NCI-H2171 treated with DMSO at 0.1 percent for 48 hours (cell line): ENCODE measurements around the gene APMAP.

ENCODE experiments used
- DNase-seq: peaks from one replicate; lab custom pipeline; 2025; lab: John Stamatoyannopoulos, UW

APMAP gene

GRCh38 chr20:24965065-24965919 lies 27.3 kb downstream of the APMAP start:
- DNase-seq: peak; percentile 92

- peak; percentile 95 for DNase-seq
These were observed 28.1 kb downstream of the APMAP start for GRCh38 chr20:24964506-24964840.

GRCh38 chr20:24963672-24964505 lies 28.7 kb downstream of the APMAP start:
- DNase-seq: no peak

- peak; percentile 93 for DNase-seq
These were observed 30.0 kb downstream of the APMAP start for GRCh38 chr20:24962510-24962909.

GRCh38 chr20:24962182-24962492 lies 30.4 kb downstream of the APMAP start:
- no peak for DNase-seq

- DNase-seq: no peak
These were observed 31.0 kb downstream of the APMAP start for GRCh38 chr20:24961384-24962181.

GRCh38 chr20:24960861-24961260 lies 31.7 kb downstream of the APMAP start:
- no peak for DNase-seq

GRCh38 chr20:24960302-24960801 lies 32.2 kb downstream of the APMAP start:
- DNase-seq: no peak

GRCh38 chr20:24959591-24960301 lies 32.8 kb downstream of the APMAP start:
- DNase-seq: no peak

- DNase-seq: no peak
These were observed 33.8 kb downstream of the APMAP start for GRCh38 chr20:24958506-24959385.

- DNase-seq: no peak
These were observed 35.1 kb downstream of the APMAP start for GRCh38 chr20:24957326-24958016.

- DNase-seq: no peak
These were observed 36.3 kb downstream of the APMAP start for GRCh38 chr20:24956001-24956841.

- peak; percentile 90 for DNase-seq
These were observed 37.5 kb downstream of the APMAP start for GRCh38 chr20:24955045-24955444.

GRCh38 chr20:24954566-24954965 lies 38.0 kb downstream of the APMAP start:
- DNase-seq: no peak

- DNase-seq: no peak
These were observed 38.4 kb downstream of the APMAP start for GRCh38 chr20:24954151-24954550.

GRCh38 chr20:24953621-24954133 lies 38.9 kb downstream of the APMAP start:
- no peak for DNase-seq

GRCh38 chr20:24953209-24953575 lies 39.4 kb downstream of the APMAP start:
- DNase-seq: no peak

- DNase-seq: no peak
These were observed 40.0 kb downstream of the APMAP start for GRCh38 chr20:24952376-24953208.
